ENCODE data around the gene LIFR.

Gene LIFR

GRCh38 chr5:38452201-38452600 is 104.2 kb downstream of the LIFR start:
- no peak for TF ChIP-seq ZNF768 (tag by site-specific recombination; IDR thresholded peaks at IDR 0.05)
- no peak for TF ChIP-seq WT1 (tag by site-specific recombination; IDR thresholded peaks at IDR 0.05)
- TF ChIP-seq KLF17 (tag by site-specific recombination; IDR thresholded peaks at IDR 0.05) = no peak
- no peak for TF ChIP-seq MEIS1 (CRISPR knock-in tag; IDR thresholded peaks at IDR 0.05; ENCODE audit: borderline replicate concordance)
- TF ChIP-seq ZNF157 (tag by site-specific recombination; IDR thresholded peaks at IDR 0.05) = no peak
- TF ChIP-seq ZNF561 (tag by site-specific recombination; IDR thresholded peaks at IDR 0.05; ENCODE audit: borderline replicate concordance) = no peak
- no peak for TF ChIP-seq ZNF121 (tag by site-specific recombination; IDR thresholded peaks at IDR 0.05)
- no peak for TF ChIP-seq ZNF324 (tag by site-specific recombination; IDR thresholded peaks at IDR 0.05)
- no peak for TF ChIP-seq TSHZ1 (tag by site-specific recombination; IDR thresholded peaks at IDR 0.05; ENCODE audit: borderline replicate concordance)
- no peak for TF ChIP-seq ZXDB (tag by site-specific recombination; IDR thresholded peaks at IDR 0.05)
- ChIA-PET CTCF (interaction anchor here (0.7 to 11.6 kb wide), 3 partner anchors 10 to 359 kb away, joined by 5 to 333 read pairs (median 29); no protein-coding TSS in a partner anchor), POLR2A (interaction anchor here (0.7 to 0.8 kb wide), 2 partner anchors 80 to 244 kb away, joined by 3 to 5 read pairs; no protein-coding TSS in a partner anchor)

GRCh38 chr5:38451074-38451725 is 105.2 kb downstream of the LIFR start:
- ChIA-PET CTCF (interaction anchor here (0.7 to 11.6 kb wide), 3 partner anchors 9 to 360 kb away, joined by 3 to 333 read pairs (median 29); no protein-coding TSS in a partner anchor), POLR2A (no interaction called here)
- TF ChIP-seq ZSCAN30 (tag by site-specific recombination; IDR thresholded peaks at IDR 0.05) = no peak
- no peak for TF ChIP-seq ZNF335 (tag by site-specific recombination; conservative IDR thresholded peaks at IDR 0.05)
- no peak for TF ChIP-seq ZSCAN4 (tag by site-specific recombination; IDR thresholded peaks at IDR 0.05)
- TF ChIP-seq ZNF670 (tag by site-specific recombination; IDR thresholded peaks at IDR 0.05; ENCODE audit: low read depth) = no peak
- TF ChIP-seq ZNF658 (tag by site-specific recombination; IDR thresholded peaks at IDR 0.05) = no peak
- TF ChIP-seq ZBTB20 (tag by site-specific recombination; IDR thresholded peaks at IDR 0.05) = no peak
- TF ChIP-seq ZFP41 (tag by site-specific recombination; IDR thresholded peaks at IDR 0.05; ENCODE audit: borderline replicate concordance) = no peak
- no peak for TF ChIP-seq ZNF362 (tag by site-specific recombination; IDR thresholded peaks at IDR 0.05)
- no peak for TF ChIP-seq ZNF223 (tag by site-specific recombination; IDR thresholded peaks at IDR 0.05)
- TF ChIP-seq ZFP69B (tag by site-specific recombination; IDR thresholded peaks at IDR 0.05) = no peak
- no peak for TF ChIP-seq GLIS2 (tag by site-specific recombination; IDR thresholded peaks at IDR 0.05)
- Histone ChIP-seq H3K4me3 (ENCODE audit: low read depth, low read length) (no peak overlapping the region), H3K36me3 (ENCODE audit: control insufficient read depth in 2 of 2, insufficient read depth in 1 of 2, low read length in 2 of 2) (no peaks in the 10 kb centered on the region), H3K4me1 (ENCODE audit: control insufficient read depth, insufficient read depth, low read length) (no peaks in the 10 kb centered on the region), H3K27ac (ENCODE audit: extremely low read depth, low read depth, low read length) (no peak overlapping the region), H3K9me3 (ENCODE audit: control insufficient read depth, insufficient read depth, low read depth, low read length) (no peaks in the 10 kb centered on the region)

More at GRCh38 chr5:38452201-38452600, 104.2 kb downstream of the LIFR start:
- Histone ChIP-seq H3K4me3 (ENCODE audit: low read depth, low read length) (no peak overlapping the region), H3K4me1 (ENCODE audit: control insufficient read depth, insufficient read depth, low read length) (no peaks in the 10 kb centered on the region), H3K9me3 (ENCODE audit: control insufficient read depth, insufficient read depth, low read depth, low read length) (no peaks in the 10 kb centered on the region), H3K36me3 (ENCODE audit: control insufficient read depth in 2 of 2, insufficient read depth in 1 of 2, low read length in 2 of 2) (no peaks in the 10 kb centered on the region), H3K27ac (ENCODE audit: extremely low read depth, low read depth, low read length) (no peak overlapping the region)
